ENCODE data around the gene GPR15LG. TPM values are rescaled to one million over a fixed set of nuclear protein-coding genes. Genes with fewer than 3 reads are reported as not detected.

The GPR15LG gene
- total and polyA plus RNA-seq, 10 of the 15 experiments (the other 5 are each of a cell fraction or from before 2014, with no cell fraction given), result 1.1 to 12.2 (median 1.4) TPM

DNA sequence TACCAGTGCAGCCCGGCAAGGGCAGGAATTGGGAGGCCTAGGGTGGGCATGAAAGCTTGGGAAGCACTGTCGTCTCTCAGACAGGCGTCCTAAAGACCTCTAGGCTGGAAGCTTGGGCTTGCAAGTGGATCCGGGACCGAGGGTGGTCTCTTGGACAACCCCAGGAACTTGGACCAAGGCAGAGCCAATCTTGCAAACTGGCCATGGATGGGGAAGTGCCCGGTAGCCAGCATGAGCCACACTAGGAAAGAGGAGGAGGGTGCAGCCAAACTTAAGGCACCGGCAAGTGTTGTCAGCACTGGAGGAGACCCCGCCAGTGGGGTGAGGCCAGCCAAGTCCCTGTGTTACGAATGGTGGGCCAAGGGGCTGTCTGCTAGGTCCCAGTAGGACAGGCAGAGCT, 43.2 kb downstream of the GPR15LG start:
- H3K79me2 ChIP-seq (ENCODE audit: control insufficient read depth, insufficient read depth, low read length), result no peaks in the 10 kb centered on the region
- TF ChIP-seq ZBTB11 (CRISPR knock-in tag; IDR thresholded peaks at IDR 0.05) (no peak), SREBF1 (IDR thresholded peaks at IDR 0.05; ENCODE audit: low read length) (no peak), ETV6 (conservative IDR thresholded peaks at IDR 0.05 in 1 of 2, IDR thresholded peaks at IDR 0.05 in 1 of 2; ENCODE audit: borderline replicate concordance in 1 of 2, low read depth in 1 of 2) (no peak), PAX8 (IDR thresholded peaks at IDR 0.05) (no peak), BCL3 (IDR thresholded peaks at IDR 0.05; ENCODE audit: borderline replicate concordance, insufficient read depth, low read depth, low read length, poor library complexity, severe bottlenecking) (no peak), HCFC1 (IDR thresholded peaks at IDR 0.05; ENCODE audit: low read length) (no peak), MTA3 (IDR thresholded peaks at IDR 0.05; ENCODE audit: borderline replicate concordance, low read length) (no peak), CEBPZ (IDR thresholded peaks at IDR 0.05; ENCODE audit: low read depth, low read length) (no peak), SREBF2 (IDR thresholded peaks at IDR 0.05; ENCODE audit: low read length) (no peak), FOS (IDR thresholded peaks at IDR 0.05; ENCODE audit: borderline replicate concordance, extremely low read depth, insufficient read length) (no peak), STAT1 (conservative IDR thresholded peaks at IDR 0.05) (no peak)
- TF ChIP-seq, protein P1, sequence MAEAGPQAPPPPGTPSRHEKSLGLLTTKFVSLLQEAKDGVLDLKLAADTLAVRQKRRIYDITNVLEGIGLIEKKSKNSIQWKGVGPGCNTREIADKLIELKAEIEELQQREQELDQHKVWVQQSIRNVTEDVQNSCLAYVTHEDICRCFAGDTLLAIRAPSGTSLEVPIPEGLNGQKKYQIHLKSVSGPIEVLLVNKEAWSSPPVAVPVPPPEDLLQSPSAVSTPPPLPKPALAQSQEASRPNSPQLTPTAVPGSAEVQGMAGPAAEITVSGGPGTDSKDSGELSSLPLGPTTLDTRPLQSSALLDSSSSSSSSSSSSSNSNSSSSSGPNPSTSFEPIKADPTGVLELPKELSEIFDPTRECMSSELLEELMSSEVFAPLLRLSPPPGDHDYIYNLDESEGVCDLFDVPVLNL (IDR thresholded peaks at IDR 0.05; ENCODE audit: low read depth, low read length), result no peak
- H3K4me1 ChIP-seq (ENCODE audit: control insufficient read depth, insufficient read depth, low read length), result no peaks in the 10 kb centered on the region
- ATAC-seq (no peak), DNase-seq (ENCODE audit: low read depth, low spot score) (no peak), FAIRE-seq (no peak)
- peaks cover 4% of the 10 kb centered on the region; the same call in 1 of the 3 replicates for H3K9me3 ChIP-seq (replicated peaks; ENCODE audit: control insufficient read depth, insufficient read depth, low read length)
- in situ Hi-C loops (cut with MboI) (no loop called here), intact Hi-C loops (cut with micrococcal nuclease; ENCODE audit: unreplicated experiment) (no loop called here)
- H3K27ac ChIP-seq (ENCODE audit: control insufficient read depth, insufficient read depth), result no peak overlapping the region
- no peaks in the 10 kb centered on the region for H4K20me1 ChIP-seq (ENCODE audit: control insufficient read depth, insufficient read depth)
- no peaks in the 10 kb centered on the region for H3K27me3 ChIP-seq (replicated peaks in 1 of 2; ENCODE audit: control insufficient read depth in 2 of 2, insufficient read depth in 2 of 2, low read length in 1 of 2)
- RAD21 ChIA-PET (ENCODE audit: unreplicated experiment), result interaction anchor here (0.6 kb wide), 1 partner anchor 67 kb away, joined by 3 read pairs; no protein-coding TSS in a partner anchor
- CTCF ChIA-PET, result interaction anchor here (1.1 to 28.3 kb wide), 2 partner anchors 10 to 59 kb away, joined by 3 to 788 read pairs; no protein-coding TSS in a partner anchor
- no peak overlapping the region for H2AFZ ChIP-seq (ENCODE audit: control insufficient read depth, low read depth, low read length)
- 15% methylated on average over 9 of the region's 9 CpGs for WGBS (ENCODE audit: insufficient coverage, insufficient replicate concordance, low lambda C conversion rate, missing lambda C conversion rate)
- POLR2A ChIA-PET, result no interaction called here
- H3K9ac ChIP-seq (ENCODE audit: control insufficient read depth, insufficient read depth, low read length), result no peak overlapping the region
- H3K4me2 ChIP-seq (ENCODE audit: control insufficient read depth, insufficient read depth), result no peak overlapping the region
- H3K36me3 ChIP-seq (ENCODE audit: control insufficient read depth in 2 of 2, insufficient read depth in 2 of 2, low read length in 1 of 2), result no peaks in the 10 kb centered on the region
- SMC1A ChIA-PET (ENCODE audit: uncharacterized antibody, unreplicated experiment), result interaction anchor here (0.8 to 0.9 kb wide), 2 partner anchors 11 to 91 kb away, joined by 3 read pairs; no protein-coding TSS in a partner anchor
- BruUV-seq (replicated peaks), result no TSS peak
- H3K4me3 ChIP-seq, result no peak overlapping the region

Measured in GM12878 (cell line).